ENCODE data around the gene PDE7B. TPM values are rescaled to one million over a fixed set of nuclear protein-coding genes. Genes with fewer than 3 reads are reported as not detected.
A peak's percentile ranks its signal among the peaks of the same experiment; 100 is the strongest.

PDE7B gene
- total RNA-seq, 1 donor from 2014 or later: 0.53 TPM

GRCh38 chr6:135901774-135902524, 50.4 kb downstream of the PDE7B start:
- no peak for TF ChIP-seq CTCF (IDR thresholded peaks at IDR 0.05; ENCODE audit: insufficient read depth, low read length, severe bottlenecking)
- H3K4me3 ChIP-seq (ENCODE audit: low read depth, low read length): no peak overlapping the region
- FAIRE-seq (no peak), DNase-seq (ENCODE audit: low read depth) (peak; percentile 64)
- no peaks in the 10 kb centered on the region for H3K36me3 ChIP-seq (ENCODE audit: control insufficient read depth, insufficient read depth, low read length)
- H3K27me3 ChIP-seq (ENCODE audit: control insufficient read depth, insufficient read depth, low read length): no peaks in the 10 kb centered on the region

- no peak for TF ChIP-seq CTCF (IDR thresholded peaks at IDR 0.05; ENCODE audit: insufficient read depth, low read length, severe bottlenecking)
- no peak for FAIRE-seq
- no peaks in the 10 kb centered on the region for H3K36me3 ChIP-seq (ENCODE audit: control insufficient read depth, insufficient read depth, low read length)
- no peaks in the 10 kb centered on the region for H3K27me3 ChIP-seq (ENCODE audit: control insufficient read depth, insufficient read depth, low read length)
- H3K4me3 ChIP-seq (ENCODE audit: low read depth, low read length): no peak overlapping the region
- peak; percentile 6 for DNase-seq (ENCODE audit: low read depth)
Measured at GRCh38 chr6:135902756-135903331, 51.3 kb downstream of the PDE7B start.

- FAIRE-seq: no peak
Measured at GRCh38 chr6:135904666-135905065, 53.2 kb downstream of the PDE7B start.

GRCh38 chr6:135905604-135906300, 54.3 kb downstream of the PDE7B start:
- no peak for DNase-seq (ENCODE audit: low read depth)
- no peak for FAIRE-seq
- Histone ChIP-seq H3K27me3 (ENCODE audit: control insufficient read depth, insufficient read depth, low read length) (no peaks in the 10 kb centered on the region), H3K4me3 (ENCODE audit: low read depth, low read length) (no peak overlapping the region), H3K36me3 (ENCODE audit: control insufficient read depth, insufficient read depth, low read length) (no peaks in the 10 kb centered on the region)
- no peak for TF ChIP-seq CTCF (IDR thresholded peaks at IDR 0.05; ENCODE audit: insufficient read depth, low read length, severe bottlenecking)

More at GRCh38 chr6:135904666-135905065, 53.2 kb downstream of the PDE7B start:
- no peak for TF ChIP-seq CTCF (IDR thresholded peaks at IDR 0.05; ENCODE audit: insufficient read depth, low read length, severe bottlenecking)
- Histone ChIP-seq H3K36me3 (ENCODE audit: control insufficient read depth, insufficient read depth, low read length) (no peaks in the 10 kb centered on the region), H3K4me3 (ENCODE audit: low read depth, low read length) (no peak overlapping the region), H3K27me3 (ENCODE audit: control insufficient read depth, insufficient read depth, low read length) (no peaks in the 10 kb centered on the region)
- DNase-seq (ENCODE audit: low read depth): peak; percentile 77

GRCh38 chr6:135906542-135906941, 55.0 kb downstream of the PDE7B start:
- H3K4me3 ChIP-seq (ENCODE audit: low read depth, low read length): no peak overlapping the region
- peak; percentile 86 for DNase-seq (ENCODE audit: low read depth)
- H3K36me3 ChIP-seq (ENCODE audit: control insufficient read depth, insufficient read depth, low read length): no peaks in the 10 kb centered on the region
- no peak for TF ChIP-seq CTCF (IDR thresholded peaks at IDR 0.05; ENCODE audit: insufficient read depth, low read length, severe bottlenecking)
- no peaks in the 10 kb centered on the region for H3K27me3 ChIP-seq (ENCODE audit: control insufficient read depth, insufficient read depth, low read length)
- no peak for FAIRE-seq
